ENCODE results near the gene AGPAT2.
A peak's percentile ranks its signal among the peaks of the same experiment; 100 is the strongest.

Gene AGPAT2

DNA sequence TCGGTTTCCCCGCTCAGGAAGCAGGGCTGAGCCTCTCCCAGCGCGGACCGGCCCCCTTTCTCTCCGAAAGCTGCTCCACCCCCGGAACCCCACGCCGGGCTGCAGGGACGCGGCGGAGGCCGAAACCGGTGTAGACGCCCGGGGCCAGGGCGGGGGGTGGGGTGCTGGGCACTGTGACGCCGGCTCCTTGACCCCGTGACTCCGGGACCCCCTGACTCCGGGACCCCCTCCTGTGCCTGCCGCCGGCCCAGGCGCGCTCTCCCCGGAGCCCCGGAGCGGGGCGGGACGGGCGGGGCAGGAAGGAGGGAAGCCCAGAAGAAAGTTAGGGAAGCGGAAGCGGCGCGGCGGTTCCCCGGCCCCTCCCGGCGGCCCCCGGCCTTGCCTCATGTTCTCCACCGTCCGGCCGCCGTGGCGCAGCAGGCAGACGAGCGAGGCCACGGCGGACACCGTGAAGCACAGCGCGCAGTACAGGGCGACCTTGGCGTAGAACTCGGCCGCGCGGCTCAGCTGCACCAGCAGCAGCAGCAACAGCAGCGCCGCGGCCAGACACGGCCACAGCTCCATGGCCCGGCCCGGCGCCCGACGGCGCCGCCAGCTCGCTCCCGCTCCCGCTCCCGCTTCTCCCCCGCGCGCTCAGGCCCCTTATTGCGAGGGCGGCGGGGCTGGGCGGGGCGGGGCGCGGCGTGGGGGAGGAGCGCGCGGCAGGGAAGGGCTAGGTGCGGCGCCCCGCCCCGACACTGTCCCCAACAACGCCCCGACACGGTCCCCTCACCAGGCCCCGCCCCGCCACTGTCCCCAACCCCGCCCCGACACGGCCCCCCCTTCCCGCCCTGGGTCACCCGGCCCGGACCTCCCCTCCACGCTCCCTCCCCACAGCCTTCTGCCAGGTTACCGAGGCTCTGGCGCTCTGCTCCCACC lies at the start of gene AGPAT2:
TSS of gene AGPAT2 (minus strand) at position 664 of the 918 bp plus-strand sequence. CDS start at position 564, 100 bp downstream.
- no peak for DNase-seq

DNA sequence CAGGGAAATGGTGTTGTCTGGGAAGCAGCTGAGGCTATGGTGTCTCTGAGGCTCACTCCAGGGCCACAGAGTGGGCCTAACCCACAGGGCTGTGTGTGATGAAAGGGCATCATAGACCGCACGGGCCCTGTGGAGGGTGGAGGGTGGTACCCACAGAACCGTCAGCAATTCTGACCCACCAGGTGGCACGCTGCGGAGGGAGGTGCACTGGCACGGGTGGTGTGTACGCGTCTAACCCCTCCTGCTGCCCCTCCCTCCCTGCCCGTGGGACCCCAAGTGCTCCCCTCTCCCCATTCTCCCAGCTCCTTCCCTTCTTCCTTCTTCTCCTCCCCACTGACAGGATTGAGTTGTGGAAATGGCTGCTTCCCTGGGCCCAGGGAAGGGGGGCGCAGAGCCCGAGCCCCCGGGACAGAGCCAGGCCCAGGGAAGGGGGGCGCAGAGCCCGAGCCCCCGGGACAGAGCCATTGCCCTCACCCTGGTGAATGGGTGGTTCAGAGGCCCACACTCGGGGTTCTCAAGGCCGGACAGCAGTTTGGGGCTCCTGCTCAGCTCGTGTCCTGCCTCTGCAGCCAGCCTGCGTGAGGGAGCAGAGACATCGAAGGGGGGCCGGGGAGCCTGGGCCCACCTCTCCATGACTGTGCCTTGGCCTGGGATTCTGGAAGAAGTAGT lies 48.7 kb upstream of the AGPAT2 start:
- DNase-seq: no peak

- no peak for DNase-seq
These were observed 47.7 kb upstream of the AGPAT2 start for GRCh38 chr9:136734837-136735496.

GRCh38 chr9:136733611-136734010 lies 46.4 kb upstream of the AGPAT2 start:
- DNase-seq: no peak

DNA sequence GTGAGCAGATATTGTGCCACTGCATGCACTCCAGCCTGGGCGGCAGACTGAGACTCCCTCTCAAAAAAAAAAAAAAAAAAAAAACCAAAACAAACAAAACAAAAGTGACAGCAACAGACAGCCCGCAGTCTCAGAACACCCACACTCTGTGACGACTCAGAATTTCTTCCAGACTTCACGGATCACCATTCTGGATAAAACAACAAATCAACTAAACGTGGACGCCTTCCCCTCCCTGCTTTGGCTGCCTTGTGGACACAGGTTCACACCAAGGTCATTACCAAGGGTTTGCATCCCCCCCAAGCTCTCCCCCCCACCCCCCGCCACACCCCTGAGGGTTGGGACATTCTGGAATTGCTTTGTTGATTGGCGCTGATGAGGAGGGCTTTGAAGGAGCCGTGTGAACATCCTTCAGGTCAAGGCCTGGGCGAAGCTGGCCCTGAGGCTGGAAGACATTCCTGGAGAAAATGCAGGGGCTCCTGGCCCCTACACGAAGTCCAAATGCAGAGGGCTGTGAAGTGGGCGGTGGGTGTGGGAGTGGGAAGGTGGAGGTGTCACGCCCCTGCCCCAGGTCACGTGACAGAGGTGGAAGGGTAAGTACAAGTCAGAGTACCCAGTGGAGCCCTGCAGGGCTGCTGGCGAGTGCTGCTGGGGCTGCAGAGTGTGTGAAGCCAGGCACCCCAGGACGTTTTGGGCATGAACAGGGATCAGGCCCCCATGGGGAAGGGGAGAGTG lies 45.4 kb upstream of the AGPAT2 start:
- DNase-seq: no peak

GRCh38 chr9:136729926-136730325 lies 42.7 kb upstream of the AGPAT2 start:
- DNase-seq: no peak

- DNase-seq: no peak
These were observed 41.9 kb upstream of the AGPAT2 start for GRCh38 chr9:136729144-136729543.

DNA sequence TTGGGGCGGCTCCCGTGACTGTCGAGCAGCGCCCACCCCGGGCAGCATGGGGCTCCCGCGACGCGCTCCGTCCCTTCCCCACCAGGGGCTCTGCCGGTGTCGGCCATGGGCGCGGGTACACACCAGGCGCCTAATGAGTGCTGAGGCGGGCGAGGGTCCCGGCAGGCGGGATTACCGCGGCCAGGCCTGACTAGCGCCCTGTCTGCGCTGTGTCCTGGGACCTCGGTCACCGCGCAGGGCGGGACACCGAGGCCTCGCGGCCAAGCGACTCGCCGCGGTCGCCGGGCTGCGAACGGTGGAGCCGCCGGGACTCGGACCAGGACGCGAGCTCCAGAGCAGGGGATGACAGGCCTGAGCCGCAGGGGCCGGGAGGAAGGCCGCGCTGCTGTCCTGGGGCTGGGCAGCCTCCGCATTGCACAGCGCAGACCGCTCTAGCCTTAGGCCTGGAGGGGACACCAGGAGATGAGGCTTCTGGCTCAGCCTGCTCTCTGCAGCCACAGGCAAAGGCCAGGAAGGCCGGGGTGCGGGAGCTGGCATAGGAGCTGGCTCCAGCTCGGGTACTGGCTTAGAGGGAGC lies 41.4 kb upstream of the AGPAT2 start:
- DNase-seq: no peak

DNA sequence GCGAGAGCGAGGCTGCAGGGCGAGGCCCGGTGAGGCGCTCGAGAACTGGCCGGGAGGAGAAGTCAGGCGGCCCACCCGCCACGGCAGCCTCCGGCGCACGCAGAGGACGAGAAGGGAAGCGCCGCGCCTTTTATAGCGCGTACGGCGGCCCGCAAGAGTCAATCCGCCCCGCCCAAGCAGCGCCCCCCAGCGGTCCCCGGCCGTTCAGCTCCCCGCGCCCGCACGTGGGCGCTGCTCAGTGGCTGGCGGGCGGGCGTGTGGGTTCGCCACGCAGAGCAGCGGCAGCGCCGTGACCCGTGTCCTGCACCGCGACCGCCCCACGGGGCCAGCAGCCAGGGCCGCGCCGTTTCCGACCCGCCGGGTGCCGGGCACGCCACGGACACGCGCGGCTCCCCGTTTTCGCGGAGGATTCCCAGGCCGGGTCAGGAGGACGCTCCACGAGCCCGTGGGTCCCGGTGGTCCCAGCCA lies 40.9 kb upstream of the AGPAT2 start:
- peak; percentile 53 for DNase-seq

DNA sequence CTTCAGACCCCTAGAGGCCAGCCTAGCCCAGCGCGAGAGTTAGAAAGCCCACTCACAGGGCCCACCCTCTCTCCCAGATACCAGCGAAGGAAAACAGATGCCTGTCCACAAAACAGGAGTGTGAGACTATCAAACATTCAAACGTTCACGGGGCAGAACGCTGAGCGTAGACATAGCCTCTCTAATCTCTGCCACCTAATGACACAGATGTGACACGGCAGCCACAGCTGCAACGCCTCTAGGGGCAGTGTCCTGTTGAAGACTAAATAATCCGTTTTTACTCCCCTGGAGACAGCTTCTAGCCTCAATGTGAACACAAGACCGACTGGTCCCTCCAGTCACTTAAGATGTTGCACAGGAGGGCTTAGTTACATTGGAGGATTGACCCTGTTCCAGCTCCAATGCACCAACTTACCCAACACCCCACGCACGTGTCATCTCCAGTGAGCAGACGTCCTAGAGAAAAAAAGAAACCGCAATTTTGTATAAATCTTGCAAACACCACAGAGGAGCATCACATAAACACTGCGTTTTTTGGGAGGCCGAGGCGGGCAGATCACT lies 39.5 kb upstream of the AGPAT2 start:
- no peak for DNase-seq

- no peak for DNase-seq
These were observed 38.9 kb upstream of the AGPAT2 start for GRCh38 chr9:136726118-136726517.

- DNase-seq: no peak
These were observed 38.4 kb upstream of the AGPAT2 start for GRCh38 chr9:136725612-136726011.

GRCh38 chr9:136724772-136725171 lies 37.5 kb upstream of the AGPAT2 start:
- DNase-seq: no peak

GRCh38 chr9:136723989-136724388 lies 36.7 kb upstream of the AGPAT2 start:
- DNase-seq: no peak

DNA sequence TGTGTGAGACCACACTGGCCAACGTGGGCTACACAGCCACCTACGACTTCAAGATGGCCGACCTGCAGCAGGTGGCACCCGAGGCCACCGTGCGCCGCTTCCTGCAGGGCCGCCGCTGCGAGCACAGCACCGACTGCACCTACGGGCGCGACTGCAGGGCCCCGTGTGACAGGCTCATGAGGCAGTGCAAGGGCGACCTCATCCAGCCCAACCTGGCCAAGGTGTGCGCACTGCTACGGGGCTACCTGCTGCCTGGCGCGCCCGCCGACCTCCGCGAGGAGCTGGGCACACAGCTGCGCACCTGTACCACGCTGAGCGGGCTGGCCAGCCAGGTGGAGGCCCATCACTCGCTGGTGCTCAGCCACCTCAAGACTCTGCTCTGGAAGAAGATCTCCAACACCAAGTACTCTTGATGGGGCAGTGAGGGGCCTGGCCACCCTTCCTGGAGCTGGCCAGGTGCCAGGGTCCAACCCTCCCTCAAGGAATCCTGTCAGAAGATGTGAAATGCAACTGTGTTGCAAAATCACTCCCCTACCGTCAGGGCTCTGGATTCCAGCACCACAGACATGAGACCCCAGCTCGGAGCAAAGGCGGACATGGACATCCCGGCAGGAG lies 36.2 kb upstream of the AGPAT2 start:
- no peak for DNase-seq

DNA sequence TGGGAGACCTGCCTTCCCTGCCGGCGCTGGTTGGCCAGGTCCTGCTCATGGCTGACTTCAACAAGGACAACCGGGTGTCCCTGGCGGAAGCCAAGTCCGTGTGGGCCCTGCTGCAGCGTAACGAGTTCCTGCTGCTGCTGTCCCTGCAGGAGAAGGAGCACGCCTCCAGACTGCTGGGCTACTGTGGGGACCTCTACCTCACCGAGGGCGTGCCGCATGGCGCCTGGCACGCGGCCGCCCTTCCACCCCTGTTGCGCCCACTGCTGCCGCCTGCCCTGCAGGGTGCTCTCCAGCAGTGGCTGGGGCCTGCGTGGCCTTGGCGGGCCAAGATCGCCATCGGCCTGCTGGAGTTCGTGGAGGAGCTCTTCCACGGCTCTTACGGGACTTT lies 35.7 kb upstream of the AGPAT2 start:
- DNase-seq: no peak

- DNase-seq: no peak
These were observed 35.1 kb upstream of the AGPAT2 start for GRCh38 chr9:136722093-136722968.

GRCh38 chr9:136721339-136722092 lies 34.3 kb upstream of the AGPAT2 start:
- no peak for DNase-seq

DNA sequence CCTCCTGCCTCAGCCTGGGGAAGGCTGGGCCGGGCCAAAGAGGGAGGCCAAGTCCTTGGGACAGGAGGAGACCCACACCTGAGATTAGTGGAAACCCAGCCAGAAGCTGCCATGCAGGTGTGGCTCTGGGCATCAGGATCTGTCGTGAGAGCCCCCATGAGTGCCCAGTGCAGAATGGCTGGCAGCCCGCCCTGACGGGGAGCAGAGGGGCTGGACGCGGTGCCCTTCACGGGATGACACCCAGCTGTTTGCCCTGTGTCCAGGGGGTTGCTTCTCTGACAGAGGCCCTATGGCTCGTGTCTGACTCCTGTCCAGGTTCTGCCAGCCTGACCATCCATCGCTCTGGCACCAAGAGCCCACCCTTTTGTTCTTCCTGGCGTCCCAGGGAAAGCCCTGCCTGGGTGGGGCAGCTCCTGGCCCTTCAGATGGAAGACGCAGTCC lies 33.7 kb upstream of the AGPAT2 start:
- DNase-seq: no peak

All from NCI-H1694 treated with DMSO at 0.1 percent for 48 hours (cell line).